Body of pancreas (tissue), 4 donors: Measurements from ENCODE around the gene UBE2U.
"Not testable (repeated sequence)": the region's sequence is repeated elsewhere in the genome, so short reads cannot be mapped to it uniquely, and the experiment has no call there.

Experiments
- CTCF ChIP-seq, 7 experiments: fragments of 450-650 bp in 4 of 7; fragments of 200-600 bp in 3 of 7; sonication (generic) in 3 of 7; IDR thresholded peaks; one replicate each; pipeline ENCODE4 v1.5.1; 2016 to 2019; ENCODE audit warnings: antibody characterized with exemption in 7 of 7
- POLR2A ChIP-seq, 3 donors: fragments of 450-650 bp; IDR thresholded peaks; one replicate each; pipeline ENCODE4 v1.6.1; 2016; ENCODE audit warnings: antibody characterized with exemption in 3 of 3, mild to moderate bottlenecking in 2 of 3

GRCh38 chr1:64258444-64258843, 55.0 kb downstream of the UBE2U start:
- TF ChIP-seq CTCF, POLR2A (IDR thresholded peaks at IDR 0.05): not testable (repeated sequence)
